HL-60 (cell line): Measurements from ENCODE around the gene TMEFF2.

Source experiments
- CTCF ChIP-seq: IDR thresholded peaks from one replicate; pipeline ENCODE4 v1.5.1; 2011; ENCODE audit warnings: low read length, control low read depth, inconsistent platforms; ENCODE audit not compliant: insufficient read depth
- GABPA ChIP-seq: IDR thresholded peaks from 2 replicates; pipeline ENCODE4 v1.6.1; 2012; ENCODE audit warnings: low read depth
- POLR2AphosphoS5 ChIP-seq: IDR thresholded peaks from 2 replicates; pipeline ENCODE4 v1.6.1; 2012; ENCODE audit warnings: low read depth
- REST ChIP-seq: IDR thresholded peaks from 2 replicates; pipeline ENCODE4 v1.6.1; 2012; ENCODE audit warnings: low read depth; ENCODE audit not compliant: insufficient replicate concordance
- SPI1 ChIP-seq: IDR thresholded peaks from 2 replicates; pipeline ENCODE4 v1.6.1; 2012; ENCODE audit warnings: low read depth, mild to moderate bottlenecking, borderline replicate concordance

GRCh38 chr2:192023006-192023405 lies 171.7 kb downstream of the TMEFF2 start:
- TF ChIP-seq POLR2AphosphoS5 (no peak), CTCF (no peak), REST (no peak), GABPA (no peak), SPI1 (no peak)
